Esophagus muscularis mucosa (tissue), 4 donors: ENCODE measurements around the gene LRRC3. TPM values are rescaled to one million over a fixed set of nuclear protein-coding genes. Genes with fewer than 3 reads are reported as not detected.

Experiments
- DNase-seq: peaks from one replicate; pipeline ENCODE4 v3.0.0-alpha.2; 2017; ENCODE audit errors: extremely low spot score
- H3K27ac ChIP-seq, 4 donors: fragments of 200-600 bp; sonication (generic); replicated peaks in 1 of 4; 1 replicate in 3 of 4; 2 replicates in 1 of 4; pipeline ENCODE4 v1.5.1; 2016 to 2019; ENCODE audit warnings: mild to moderate bottlenecking in 1 of 4
- H3K27me3 ChIP-seq, 4 donors: fragments of 200-600 bp; sonication (generic); one replicate each; pipeline versions ENCODE4 v1.5.1 to v1.6.0; 2016 to 2019
- H3K36me3 ChIP-seq, 4 donors: fragments of 200-600 bp; sonication (generic); one replicate each; pipeline ENCODE4 v1.5.1; 2016 to 2019
- H3K4me1 ChIP-seq, 4 donors: fragments of 200-600 bp; sonication (generic); one replicate each; pipeline ENCODE4 v1.5.1; 2016 to 2019
- H3K4me3 ChIP-seq, 4 donors: fragments of 200-600 bp; sonication (generic); 1 replicate in 2 of 4; 2 replicates in 2 of 4; pipeline ENCODE4 v1.5.1; 2016 to 2019; ENCODE audit warnings: mild to moderate bottlenecking in 4 of 4, moderate library complexity in 1 of 4
- H3K9me3 ChIP-seq, 4 donors: fragments of 200-600 bp; sonication (generic); 1 replicate in 3 of 4; 2 replicates in 1 of 4; pipeline ENCODE4 v1.5.1; 2016 to 2019
- EP300 ChIP-seq: sonication (generic); formaldehyde crosslinking; IDR thresholded peaks from one replicate; pipeline ENCODE4 v1.6.1; 2017; ENCODE audit warnings: antibody characterized with exemption
- POLR2A ChIP-seq: fragments of 450-650 bp; IDR thresholded peaks from one replicate; pipeline ENCODE4 v1.6.1; 2017; ENCODE audit warnings: antibody characterized with exemption, moderate library complexity, mild to moderate bottlenecking, low read depth
- POLR2AphosphoS5 ChIP-seq, 2 donors: sonication (generic); formaldehyde crosslinking; IDR thresholded peaks; one replicate each; pipeline ENCODE4 v1.6.1; 2017; ENCODE audit warnings: antibody characterized with exemption in 2 of 2
- WGBS: methylation state at CpG from one replicate; pipeline ENCODE4 v1.1.5; 2018; 5-methylcytosine and 5-hydroxymethylcytosine counted together
- intact Hi-C: fragments of 100-400 bp; cut with DNase I; formaldehyde crosslinking; loops from one replicate; pipeline ENCODE4 v1.15.1; 2023
- total RNA-seq, 4 donors: library from RNA; depleted of rRNA; stranded (reverse); fragments of >200 nt; gene quantifications; one replicate each; pipeline versions ENCODE4 v1.1.0 to v1.2.1, GENCODE V29; 2016
- TF ChIP-seq, protein P1 (sequence below), 3 experiments: fragments of 200-600 bp in 2 of 3; fragments of 450-650 bp in 1 of 3; sonication (generic) in 2 of 3; IDR thresholded peaks; one replicate each; pipeline ENCODE4 v1.5.1; 2017 to 2019; ENCODE audit warnings: antibody characterized with exemption in 3 of 3, mild to moderate bottlenecking in 2 of 3, moderate library complexity in 1 of 3

Gene LRRC3
- total RNA-seq, 4 donors from 2014 or later: 3.3 to 6.6 (median 5.3) TPM

DNA sequence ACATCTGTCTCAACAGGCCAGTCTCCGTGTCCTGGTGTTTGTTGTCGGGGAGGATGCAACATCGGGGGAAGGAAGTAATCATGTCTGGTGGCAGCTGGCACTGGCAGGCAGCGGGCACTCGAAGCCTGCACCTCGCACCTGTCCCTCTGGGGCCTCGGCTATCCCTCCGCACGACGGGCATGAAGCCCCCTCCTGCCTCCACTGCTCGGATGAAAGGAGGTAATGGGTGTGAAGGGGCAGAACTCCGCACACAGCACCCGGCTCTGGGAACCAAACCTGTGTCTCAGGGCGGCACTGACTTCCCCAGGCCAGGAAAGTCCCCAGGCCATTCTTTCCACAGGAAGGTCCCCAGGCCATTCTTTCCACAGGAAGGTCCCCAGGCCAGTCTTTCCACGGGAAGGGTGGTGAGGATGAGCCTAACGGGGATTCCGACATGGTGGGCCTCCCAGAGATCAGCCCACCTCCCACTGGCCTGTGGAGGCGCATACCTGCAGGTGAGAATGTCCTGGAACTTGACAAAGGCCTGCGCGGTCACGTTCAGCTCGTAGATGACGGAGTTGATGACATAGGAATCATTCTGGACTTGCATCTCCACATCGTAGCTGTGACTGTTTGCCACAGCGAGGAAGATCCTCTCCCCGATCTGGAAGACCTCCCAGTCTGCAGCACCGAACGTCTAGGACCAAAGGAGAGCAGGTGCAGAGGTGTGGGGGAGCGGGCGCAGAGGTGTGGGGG is 53.6 kb downstream of the LRRC3 start:
- no peak overlapping the region for H3K27ac ChIP-seq
- WGBS: 82% methylated on average over 18 of the region's 30 CpGs
- no peaks in the 10 kb centered on the region for H3K9me3 ChIP-seq
- intact Hi-C loops: no loop called here
- peaks cover 0 to 70% (median 0%) of the 10 kb centered on the region in 4 donors for H3K27me3 ChIP-seq
- TF ChIP-seq POLR2AphosphoS5 (IDR thresholded peaks at IDR 0.05): no peak
- TF ChIP-seq EP300: no peak
- TF ChIP-seq POLR2A: no peak
- TF ChIP-seq, protein P1, sequence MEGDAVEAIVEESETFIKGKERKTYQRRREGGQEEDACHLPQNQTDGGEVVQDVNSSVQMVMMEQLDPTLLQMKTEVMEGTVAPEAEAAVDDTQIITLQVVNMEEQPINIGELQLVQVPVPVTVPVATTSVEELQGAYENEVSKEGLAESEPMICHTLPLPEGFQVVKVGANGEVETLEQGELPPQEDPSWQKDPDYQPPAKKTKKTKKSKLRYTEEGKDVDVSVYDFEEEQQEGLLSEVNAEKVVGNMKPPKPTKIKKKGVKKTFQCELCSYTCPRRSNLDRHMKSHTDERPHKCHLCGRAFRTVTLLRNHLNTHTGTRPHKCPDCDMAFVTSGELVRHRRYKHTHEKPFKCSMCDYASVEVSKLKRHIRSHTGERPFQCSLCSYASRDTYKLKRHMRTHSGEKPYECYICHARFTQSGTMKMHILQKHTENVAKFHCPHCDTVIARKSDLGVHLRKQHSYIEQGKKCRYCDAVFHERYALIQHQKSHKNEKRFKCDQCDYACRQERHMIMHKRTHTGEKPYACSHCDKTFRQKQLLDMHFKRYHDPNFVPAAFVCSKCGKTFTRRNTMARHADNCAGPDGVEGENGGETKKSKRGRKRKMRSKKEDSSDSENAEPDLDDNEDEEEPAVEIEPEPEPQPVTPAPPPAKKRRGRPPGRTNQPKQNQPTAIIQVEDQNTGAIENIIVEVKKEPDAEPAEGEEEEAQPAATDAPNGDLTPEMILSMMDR (IDR thresholded peaks at IDR 0.05): no peak
- no peak overlapping the region for H3K4me3 ChIP-seq
- peaks cover 7 to 10% (median 8%) of the 10 kb centered on the region in 4 donors for H3K4me1 ChIP-seq
- DNase-seq: no peak
- H3K36me3 ChIP-seq: no peaks in the 10 kb centered on the region

DNA sequence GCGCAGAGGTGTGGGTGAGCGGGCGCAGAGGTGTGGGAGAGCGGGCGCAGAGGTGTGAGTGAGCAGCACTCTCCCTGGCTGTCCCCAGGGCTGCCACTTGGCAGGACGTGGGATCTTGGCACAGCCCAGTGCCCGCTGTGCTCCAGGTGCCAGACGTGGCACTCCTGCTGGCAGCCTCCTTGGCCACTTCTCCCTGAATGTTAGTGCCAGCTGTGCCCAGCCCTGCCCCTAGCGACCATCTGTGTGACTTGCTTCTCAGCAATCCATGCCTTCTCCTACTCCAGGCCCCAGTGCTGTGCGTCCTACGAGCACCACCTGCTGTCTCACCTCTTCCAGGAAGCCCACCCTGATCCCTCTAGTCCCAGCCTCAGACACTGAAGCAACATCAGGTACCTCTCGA is 54.2 kb downstream of the LRRC3 start:
- no peak for TF ChIP-seq POLR2AphosphoS5 (IDR thresholded peaks at IDR 0.05)
- no peak for TF ChIP-seq POLR2A
- TF ChIP-seq, protein P1 (IDR thresholded peaks at IDR 0.05): no peak
- TF ChIP-seq EP300: no peak
- 79% methylated on average over 12 of the region's 12 CpGs for WGBS
- no peak overlapping the region for H3K4me3 ChIP-seq
- H3K27ac ChIP-seq: no peak overlapping the region
- H3K36me3 ChIP-seq: no peaks in the 10 kb centered on the region
- intact Hi-C loops: no loop called here
- peaks cover 0 to 69% (median 0%) of the 10 kb centered on the region in 4 donors for H3K27me3 ChIP-seq
- no peak for DNase-seq
- no peaks in the 10 kb centered on the region for H3K9me3 ChIP-seq
- H3K4me1 ChIP-seq: peaks cover 7 to 10% (median 8%) of the 10 kb centered on the region in 4 donors

GRCh38 chr21:44510109-44510507 is 54.8 kb downstream of the LRRC3 start:
- Histone ChIP-seq H3K27ac (no peak overlapping the region), H3K4me3 (no peak overlapping the region), H3K4me1 (peaks cover 7 to 10% (median 8%) of the 10 kb centered on the region in 4 donors), H3K9me3 (no peaks in the 10 kb centered on the region), H3K27me3 (peaks cover 0 to 69% (median 0%) of the 10 kb centered on the region in 4 donors), H3K36me3 (no peaks in the 10 kb centered on the region)
- DNase-seq: no peak
- TF ChIP-seq, protein P1 (IDR thresholded peaks at IDR 0.05): no peak
- no peak for TF ChIP-seq POLR2A
- TF ChIP-seq POLR2AphosphoS5 (IDR thresholded peaks at IDR 0.05): no peak
- TF ChIP-seq EP300: no peak
- WGBS: 69% methylated on average over 17 of the region's 18 CpGs
- intact Hi-C loops: loop anchor here (2.0 kb wide), 1 partner anchor 283 kb away; no protein-coding TSS in a partner anchor

DNA sequence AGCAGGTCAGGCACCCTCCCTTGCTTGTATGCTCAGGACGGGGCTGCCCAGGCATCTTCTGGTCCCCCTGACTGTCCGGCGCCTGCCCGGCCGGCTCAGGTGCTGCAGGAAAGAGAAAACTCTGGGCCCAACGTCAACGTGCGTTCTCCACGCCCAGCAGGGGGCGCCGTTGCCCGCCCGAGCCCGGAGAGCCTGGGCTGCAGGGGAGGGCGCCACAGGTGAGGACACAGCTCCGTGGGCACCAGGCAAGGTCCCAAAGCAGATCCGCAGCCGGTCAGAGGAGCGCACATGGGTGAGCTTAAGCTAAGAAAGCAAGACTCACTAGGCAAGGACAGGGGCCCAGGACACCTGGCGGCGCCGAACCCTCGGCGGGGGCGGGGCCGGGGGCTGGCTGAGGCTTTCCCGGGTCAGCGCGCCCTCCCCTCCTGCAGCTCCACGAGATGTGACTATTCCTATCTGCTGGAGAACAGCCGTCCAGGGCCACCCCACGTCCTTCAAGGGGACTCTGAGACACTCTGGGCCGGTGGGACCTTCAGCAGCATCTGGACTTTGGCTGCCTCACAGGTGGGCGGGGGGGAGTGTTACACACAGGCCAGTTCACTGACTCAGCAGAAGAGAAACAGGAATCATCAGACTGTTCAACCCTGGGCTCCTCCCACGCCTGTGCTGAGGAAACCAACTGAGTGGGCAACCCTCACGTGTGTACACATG is 55.4 kb downstream of the LRRC3 start:
- peaks cover 0 to 64% (median 0%) of the 10 kb centered on the region in 4 donors for H3K27me3 ChIP-seq
- H3K9me3 ChIP-seq: no peaks in the 10 kb centered on the region
- no peak for DNase-seq
- H3K4me3 ChIP-seq: peak overlapping the region in 2 of 4 donors; percentile 7 to 16
- no peaks in the 10 kb centered on the region for H3K36me3 ChIP-seq
- TF ChIP-seq, protein P1 (IDR thresholded peaks at IDR 0.05): peak; percentile 70 to 75 (median 71)
- TF ChIP-seq POLR2AphosphoS5 (IDR thresholded peaks at IDR 0.05) (peak in 1 of 2 donors; percentile 22), POLR2A (no peak), EP300 (no peak)
- intact Hi-C loops: loop anchor here (2.0 kb wide), 1 partner anchor 282 kb away; no protein-coding TSS in a partner anchor
- H3K27ac ChIP-seq: no peak overlapping the region
- H3K4me1 ChIP-seq: peaks cover 7 to 10% (median 8%) of the 10 kb centered on the region in 4 donors
- WGBS: 21% methylated on average over 16 of the region's 36 CpGs
